Measurements from ENCODE around the gene PRKCB.
"Not testable (repeated sequence)": the region's sequence is repeated elsewhere in the genome, so short reads cannot be mapped to it uniquely, and the experiment has no call there.

PRKCB gene

DNA sequence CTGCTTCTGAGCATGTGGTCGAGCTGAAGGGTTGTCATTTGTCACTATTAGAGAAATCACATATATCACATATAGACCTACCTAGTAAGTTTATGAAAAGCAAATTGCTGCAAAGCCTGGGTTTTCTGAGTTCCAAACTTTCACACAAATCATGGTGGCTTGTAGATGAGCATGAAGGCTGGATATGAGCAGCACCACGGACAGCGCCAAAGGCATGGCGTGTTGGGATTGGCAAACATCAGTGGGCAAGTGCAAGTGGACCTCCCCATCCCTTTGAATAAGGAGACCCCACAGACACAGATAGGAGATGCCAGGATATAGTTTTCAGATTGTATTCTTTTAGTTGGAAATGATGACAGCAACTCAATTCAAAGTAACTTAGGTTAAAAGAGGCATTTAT lies 342.7 kb downstream of the PRKCB start:
- DNase-seq (ENCODE audit: low spot score): no peak

DNA sequence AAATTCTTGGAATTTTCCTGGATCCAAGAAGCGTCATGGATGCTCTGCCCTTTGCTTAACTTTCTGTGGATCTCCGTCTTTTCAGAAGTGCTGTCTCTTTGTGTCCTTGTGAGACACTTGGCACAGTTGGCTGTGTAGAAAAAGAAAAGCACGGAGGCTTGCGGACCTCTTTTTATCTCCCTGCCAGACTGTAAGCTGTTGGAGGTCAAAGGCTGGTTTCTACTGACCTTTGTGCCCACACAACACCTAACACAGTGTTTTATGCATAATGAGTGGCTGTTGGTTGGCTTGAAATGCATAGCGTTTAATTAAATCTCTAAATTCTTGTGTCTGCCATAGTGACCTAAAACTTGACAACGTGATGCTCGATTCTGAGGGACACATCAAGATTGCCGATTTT lies 344.7 kb downstream of the PRKCB start:
- DNase-seq (ENCODE audit: low spot score): no peak

DNA sequence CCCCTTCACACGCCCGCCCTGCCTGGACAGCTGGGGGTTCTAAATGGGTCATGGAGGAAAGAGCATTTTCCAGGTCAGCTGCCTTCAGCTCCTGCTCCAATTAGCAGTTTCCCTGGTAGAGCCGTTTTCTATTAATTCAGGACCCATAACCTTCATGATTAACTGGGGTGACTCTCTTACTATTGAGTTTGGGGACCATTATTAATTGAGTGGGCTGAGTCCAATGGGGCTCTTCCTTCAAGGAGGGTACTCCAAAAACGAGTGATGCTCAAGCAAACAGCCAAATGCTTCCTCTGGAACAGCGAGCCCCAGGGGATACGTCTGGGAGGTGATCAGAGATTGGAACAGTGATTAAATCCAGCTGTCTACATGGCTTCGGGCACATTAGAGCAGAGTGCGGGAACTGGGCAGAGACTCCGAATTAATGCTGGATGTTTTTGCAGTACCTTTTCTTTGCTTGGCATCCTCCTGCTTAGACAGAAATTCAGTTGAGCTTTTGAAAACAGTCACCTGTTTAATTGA lies 352.3 kb downstream of the PRKCB start:
- no peak for DNase-seq (ENCODE audit: low spot score)

DNA sequence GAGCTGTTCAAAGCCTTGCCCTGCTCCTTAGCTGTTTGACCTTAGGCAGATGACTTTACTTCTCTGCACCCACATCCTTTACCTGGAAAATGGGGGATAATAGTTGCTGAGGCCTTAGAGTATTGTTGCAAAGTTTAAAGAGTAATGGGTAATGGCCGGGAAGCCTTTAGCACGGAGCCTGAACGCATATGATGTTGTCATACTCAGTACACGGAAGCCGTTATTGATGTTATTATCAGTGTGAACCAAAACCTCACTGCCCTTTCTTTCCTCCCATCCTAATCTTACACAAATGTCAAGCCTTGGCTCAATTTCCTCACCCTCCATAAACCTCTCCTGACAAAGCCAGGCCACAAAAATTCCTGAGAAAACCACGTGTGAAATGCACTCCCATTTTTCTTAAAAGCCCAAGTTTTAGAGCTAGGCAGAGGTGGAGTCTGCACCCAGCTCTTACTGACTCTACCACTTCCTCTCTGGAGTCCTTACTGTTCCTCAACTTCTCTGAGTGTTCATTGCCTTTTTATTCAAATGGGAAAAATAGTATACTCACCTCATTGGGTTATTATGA lies 353.1 kb downstream of the PRKCB start:
- no peak for DNase-seq (ENCODE audit: low spot score)

DNA sequence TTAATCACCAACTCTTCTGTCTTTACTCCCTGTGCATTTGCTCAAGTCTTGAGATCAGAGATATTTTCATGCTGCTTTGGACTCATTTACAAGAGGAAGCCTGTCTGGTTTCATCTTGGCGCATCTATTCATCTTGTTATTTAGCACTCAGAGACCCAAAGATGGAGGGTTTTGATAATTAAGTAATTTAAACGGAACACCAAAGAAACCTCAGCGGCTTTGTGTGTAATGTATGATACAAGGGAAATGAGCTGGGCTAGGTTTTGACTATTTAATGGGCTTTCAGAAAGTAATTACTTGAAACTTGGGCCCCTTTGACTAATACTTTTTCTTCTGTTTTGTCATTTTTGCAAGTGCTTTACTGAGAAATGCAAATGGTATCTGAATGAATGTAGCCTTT lies 354.2 kb downstream of the PRKCB start:
- no peak for DNase-seq (ENCODE audit: low spot score)

DNA sequence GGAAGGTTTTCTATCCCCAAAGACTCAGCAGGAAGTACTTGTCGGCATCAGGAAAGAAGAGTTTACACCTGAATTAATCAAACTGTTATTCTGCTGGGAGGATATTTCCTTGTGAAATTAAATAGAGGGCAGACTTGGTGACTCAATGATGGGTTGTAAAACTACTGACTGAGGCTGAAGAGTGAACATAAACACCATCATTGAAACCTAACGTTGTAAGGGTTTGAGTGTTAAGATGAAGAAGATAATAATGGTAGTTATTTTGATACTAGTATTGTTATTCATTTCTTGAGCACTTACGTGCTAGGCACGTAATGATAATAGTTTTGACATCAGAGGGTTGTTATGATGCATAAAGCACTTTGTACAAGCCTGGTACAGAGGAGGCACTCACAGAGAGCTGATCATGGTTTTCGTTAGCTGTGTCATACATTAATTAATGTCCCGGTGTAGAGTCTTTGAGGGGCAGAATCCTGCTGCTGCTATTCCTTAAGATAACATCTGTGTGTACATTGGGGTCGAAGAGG lies 356.2 kb downstream of the PRKCB start:
- DNase-seq (ENCODE audit: low spot score): no peak

DNA sequence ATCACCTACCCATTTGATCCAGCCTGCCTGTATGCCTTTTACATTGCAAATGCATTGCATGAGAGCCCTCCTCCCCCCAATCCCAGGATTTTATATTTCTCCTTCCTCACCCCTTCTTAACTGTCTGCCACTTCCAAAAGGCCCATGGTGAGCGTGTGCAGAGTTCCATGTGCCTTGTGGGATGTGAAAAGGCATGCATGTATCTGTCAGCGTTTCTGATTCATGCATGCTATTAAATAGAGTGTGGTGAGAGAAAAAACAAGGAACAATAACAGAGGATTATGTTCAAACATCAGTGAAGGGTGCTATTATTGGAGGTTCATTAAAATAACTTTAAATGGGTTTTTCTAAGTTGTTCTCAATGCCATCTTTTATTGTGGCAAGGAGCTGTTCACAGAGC lies 359.4 kb downstream of the PRKCB start:
- no peak for DNase-seq (ENCODE audit: low spot score)

DNA sequence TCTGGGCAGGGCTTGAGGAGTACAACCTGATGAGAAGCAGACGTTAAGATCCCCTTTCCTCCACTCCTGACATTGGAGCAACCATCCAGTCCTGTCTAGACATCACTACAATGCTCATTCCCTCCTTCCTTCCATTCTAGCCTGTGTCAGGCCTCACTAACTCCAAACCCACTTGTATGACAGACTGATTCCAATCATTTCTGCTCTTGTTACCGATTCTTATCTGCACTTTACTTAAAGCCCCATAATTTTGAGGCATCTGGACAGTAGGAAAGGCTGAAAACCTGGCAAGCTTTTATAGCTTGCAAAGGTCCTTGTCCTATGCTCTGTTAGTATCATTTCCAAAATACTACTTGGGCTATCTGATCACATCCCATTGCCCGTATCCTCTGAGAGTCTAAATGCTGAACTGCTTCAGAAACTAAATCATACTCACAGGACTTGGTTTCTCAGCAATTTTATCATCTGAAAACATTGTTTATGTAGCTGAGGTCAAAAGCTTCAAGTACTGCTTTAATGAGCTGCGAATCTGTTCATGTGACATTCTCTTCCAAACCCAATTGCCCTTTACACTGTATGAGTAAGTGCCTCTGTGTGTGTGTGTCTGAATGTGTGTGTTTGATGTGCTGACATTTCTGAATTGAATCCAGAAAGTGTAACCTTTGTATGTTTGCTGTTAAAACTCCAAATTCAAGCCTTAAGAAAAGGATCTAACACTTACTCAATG lies 363.2 kb downstream of the PRKCB start:
- DNase-seq (ENCODE audit: low spot score): no peak

DNA sequence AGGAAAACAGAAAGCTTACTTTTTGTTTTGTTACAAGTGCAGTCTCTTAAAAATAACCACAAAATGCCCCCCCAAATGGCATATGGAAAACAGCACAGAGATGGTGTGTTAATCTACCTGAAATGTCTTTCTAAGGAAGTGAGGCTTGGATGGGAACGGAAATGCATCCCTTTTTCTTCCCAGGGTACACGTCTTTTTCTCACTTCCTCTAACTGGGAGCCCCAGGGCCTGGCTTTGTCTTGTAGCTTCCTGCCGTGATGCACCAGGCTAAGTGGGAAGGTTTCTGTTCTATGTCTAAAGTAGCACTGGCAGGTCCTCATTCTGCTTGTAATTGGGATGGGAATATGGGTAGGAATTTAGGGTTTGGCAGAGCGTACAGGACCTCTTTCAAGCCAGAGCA lies 367.9 kb downstream of the PRKCB start:
- DNase-seq (ENCODE audit: low spot score): no peak

DNA sequence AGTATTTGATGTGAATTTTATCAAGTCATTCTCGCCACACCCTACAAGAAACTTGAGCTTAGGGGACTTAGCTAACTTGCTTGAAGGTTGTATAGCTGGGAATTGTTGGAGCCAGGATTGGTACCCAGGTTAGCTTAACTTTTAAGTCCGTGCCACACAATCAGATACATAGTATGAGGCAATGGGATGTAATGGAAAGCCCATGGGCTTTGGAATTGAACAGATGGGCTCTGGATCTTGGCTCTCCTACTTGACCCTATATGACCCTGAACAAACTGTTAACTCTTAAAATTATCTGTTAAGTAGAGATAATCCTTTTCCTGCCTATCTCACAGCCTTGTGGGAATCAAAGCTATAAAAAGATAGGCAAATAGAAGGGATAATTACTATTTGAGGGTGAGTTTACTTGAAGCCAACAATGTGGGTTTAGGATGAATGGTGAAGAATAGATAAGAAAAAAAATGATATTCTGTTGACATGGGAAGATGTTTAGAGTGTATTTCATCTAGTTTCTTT lies 368.4 kb downstream of the PRKCB start:
- no peak for DNase-seq (ENCODE audit: low spot score)

DNA sequence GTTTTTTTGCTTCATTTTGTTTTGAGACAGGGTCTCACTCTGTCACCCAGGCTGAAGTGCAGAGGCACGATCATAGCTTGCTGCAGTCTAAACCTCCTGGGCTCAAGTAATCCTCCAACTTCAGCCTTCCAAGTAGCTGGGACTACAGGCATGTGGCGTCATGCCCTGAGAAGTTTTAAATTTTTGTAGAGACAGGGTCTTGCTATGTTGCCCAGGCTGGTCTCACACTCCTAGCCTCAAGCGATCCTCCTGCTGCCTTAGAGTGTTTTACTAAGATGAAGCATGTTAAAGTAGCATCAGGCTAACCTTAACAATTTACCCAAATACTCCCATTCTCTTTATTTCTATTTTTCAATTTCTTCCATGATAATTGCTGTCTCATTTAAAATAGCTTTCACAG lies 371.1 kb downstream of the PRKCB start:
- DNase-seq (ENCODE audit: low spot score): no peak

DNA sequence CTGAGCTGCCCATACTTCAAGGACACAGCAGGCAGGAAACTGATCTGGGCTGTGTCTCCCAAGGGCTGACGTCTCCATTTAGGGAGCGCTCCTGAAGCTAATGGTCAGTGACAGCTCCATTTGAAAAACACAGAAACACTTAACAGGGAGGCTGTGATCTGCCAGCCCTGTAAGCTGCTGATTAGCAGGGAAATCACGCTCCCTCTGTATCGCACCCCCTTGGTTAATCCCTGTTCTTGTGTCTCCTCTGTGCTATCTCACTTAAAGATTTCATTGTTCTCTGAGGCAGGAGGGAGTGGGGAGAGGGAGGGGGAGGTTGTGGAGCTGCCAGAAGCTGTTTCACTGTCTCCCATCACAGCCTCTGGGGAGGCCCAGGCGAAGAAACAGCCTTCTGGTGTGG lies 372.9 kb downstream of the PRKCB start:
- DNase-seq (ENCODE audit: low spot score): no peak

DNA sequence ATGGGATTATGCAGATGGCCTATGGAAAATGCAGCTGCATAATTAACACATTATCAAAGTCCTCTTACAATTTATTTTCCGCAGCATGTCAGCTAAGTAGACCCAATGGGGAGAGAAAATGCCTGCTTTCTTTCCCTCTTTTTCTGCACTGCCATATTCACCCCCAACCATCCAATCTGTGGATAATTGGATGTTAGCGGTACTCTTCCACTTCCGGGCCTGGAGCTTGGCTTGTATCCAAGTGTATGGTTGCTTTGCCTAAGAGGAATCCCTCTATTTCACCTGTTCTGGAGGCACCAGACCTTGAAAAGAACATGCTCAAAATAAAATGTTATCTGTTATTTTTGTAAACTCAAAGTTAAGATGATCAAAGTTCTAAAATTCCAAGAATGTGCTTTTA lies 379.2 kb downstream of the PRKCB start:
- no peak for DNase-seq (ENCODE audit: low spot score)

DNA sequence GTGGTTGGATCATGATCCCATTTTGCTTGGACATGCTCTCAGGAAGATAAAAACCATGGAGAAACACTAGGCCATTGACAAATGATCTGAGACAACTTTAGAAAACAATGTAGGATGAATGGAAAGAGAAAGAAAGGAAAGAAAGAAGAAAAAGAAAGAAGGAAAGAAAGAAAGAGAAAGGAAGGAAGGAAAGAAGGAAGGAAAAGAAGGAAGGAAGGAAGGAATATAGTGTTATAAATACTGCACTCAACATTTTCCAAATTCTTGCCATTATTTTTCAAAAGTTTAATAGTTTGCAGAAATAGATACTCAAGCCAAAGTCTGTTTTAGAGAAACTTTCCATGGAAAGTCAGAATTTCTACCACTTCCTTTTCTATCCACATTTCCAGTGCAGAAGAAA lies 381.2 kb downstream of the PRKCB start:
- no peak for DNase-seq (ENCODE audit: low spot score)

DNA sequence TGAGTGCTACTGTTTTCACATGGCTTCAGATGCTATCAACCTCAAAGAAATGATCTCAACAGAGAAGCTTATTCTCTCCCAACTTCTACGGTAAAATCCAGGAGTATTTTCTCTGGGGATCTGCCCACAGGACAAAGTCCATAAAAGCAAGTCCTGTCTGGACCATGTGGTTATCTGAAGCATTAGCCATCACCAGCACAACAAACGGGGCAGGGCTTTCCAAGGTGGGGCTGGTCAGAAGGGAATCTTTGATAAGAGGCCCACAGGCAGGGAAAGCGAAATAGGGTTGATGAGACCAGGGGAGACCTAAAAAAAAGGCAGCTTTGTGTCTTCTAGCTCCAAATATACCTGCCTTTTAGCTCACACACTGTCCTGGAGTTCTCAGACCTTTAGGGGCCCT lies 381.7 kb downstream of the PRKCB start:
- no peak for DNase-seq (ENCODE audit: low spot score)

DNA sequence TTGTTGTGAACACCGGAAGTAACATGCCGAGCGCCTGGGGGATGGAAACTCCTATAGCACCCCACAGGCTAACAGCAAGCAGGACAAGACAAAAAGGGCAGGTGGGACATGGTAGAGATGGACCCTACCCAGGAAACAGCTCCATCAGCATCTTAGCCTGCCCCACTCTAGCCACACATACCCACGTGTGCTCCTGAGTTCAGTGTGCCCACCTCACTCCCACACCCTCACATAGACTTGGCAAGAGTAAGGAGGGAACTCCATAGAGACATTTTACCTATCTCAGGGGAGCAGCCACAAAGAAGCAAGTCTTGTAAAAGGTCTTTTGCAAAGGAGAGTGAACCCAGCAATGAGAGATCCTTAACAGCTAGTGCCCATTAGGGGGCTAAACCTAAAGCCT lies 382.5 kb downstream of the PRKCB start:
- no peak for DNase-seq (ENCODE audit: low spot score)

DNA sequence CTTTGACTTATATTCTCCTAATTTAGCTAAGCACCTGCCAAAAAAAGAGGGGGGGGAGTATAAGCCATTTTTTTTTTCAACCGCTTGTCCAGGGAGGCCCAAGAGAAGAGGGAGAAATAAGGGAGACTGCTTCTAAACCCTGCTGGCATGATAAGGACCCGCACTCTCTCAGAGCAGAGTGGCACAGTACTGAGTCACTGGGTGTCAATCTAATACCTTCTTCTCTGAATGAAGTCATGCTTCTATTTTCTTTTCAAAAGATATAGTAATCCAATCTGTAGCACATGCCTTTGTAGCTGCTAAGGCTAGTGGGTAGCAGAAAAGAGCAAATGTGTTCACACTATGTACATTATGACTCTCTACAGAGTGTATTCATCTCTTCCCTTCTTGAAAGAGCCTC lies 385.4 kb downstream of the PRKCB start:
- no peak for DNase-seq (ENCODE audit: low spot score)

DNA sequence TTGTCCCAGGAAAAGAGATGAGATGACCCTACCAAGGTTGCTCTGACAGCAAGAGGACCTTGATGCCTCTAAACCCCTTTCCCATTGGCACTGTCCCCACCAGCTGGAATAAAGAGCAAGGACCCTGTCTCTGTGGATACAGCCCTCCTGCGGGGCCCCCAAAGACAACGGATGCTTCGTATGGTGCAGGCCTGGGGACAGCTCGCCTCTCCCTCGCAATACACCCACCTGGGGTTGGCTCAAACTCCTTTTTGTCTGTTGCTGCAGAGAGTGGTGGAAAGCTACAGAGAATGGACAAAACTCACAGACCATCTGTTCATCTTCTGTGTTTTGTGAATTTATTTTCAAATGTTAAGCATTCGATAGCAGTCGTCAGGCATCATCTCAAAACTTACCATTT lies 392.7 kb downstream of the PRKCB start:
- DNase-seq (ENCODE audit: low spot score): no peak

DNA sequence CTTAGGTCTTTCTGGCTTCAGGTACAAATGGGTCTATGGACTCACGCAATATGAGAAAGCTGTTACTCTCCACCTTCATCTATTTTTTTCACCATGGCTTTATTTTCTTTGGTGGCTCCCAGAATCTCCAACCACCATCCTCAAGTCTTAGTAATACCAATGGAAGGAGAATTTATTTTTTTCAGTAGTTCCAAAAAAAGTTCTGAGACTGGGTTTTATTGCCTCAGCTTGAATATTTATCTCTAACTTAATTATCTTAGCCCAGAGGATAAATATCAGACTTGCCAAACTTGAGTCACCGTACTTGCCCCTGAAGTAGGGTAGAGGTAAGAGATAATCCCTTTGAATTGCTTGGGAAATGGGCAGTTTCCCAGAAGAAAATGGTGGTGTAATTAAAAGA lies 397.2 kb downstream of the PRKCB start:
- DNase-seq (ENCODE audit: low spot score): no peak

DNA sequence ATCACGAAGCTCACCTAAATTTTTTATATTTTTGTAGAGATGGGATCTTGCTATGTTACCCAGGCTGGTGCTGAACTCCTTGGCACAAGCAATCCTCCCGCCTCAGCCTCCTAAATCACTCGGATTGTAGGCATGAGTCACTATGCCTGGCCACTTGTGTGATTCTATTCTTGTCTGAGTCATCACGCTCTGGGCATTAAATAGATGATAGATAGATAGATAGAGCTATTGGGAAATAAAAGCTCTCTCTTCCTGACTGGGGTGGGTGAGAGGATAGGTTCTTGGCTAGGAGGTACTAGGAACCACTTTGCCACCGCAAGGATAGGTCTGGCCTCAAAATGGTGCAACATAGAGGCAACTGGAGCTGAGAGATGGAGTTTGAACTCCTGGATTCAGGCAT lies 399.0 kb downstream of the PRKCB start:
- no peak for DNase-seq (ENCODE audit: low spot score)

DNA sequence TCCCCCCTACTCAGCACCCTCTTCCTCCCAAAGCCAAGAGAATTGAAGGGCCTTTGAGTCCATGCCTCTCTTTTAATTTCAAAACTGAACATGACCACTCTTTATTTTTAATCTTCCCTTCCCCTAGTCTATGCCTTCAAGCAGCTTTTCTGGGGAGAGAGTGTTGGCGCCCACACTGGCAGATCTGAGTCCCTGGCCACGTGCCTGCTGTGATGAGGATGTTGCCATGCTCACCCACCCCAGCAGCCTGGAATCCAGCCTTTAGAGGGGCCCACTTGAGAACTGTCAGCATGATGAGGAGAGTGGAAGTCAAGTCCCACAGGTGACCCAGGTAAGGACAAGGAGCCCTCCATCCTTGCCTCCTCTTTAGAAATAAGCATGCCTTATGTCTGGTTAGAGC lies 400.0 kb downstream of the PRKCB start:
- no peak for DNase-seq (ENCODE audit: low spot score)

DNA sequence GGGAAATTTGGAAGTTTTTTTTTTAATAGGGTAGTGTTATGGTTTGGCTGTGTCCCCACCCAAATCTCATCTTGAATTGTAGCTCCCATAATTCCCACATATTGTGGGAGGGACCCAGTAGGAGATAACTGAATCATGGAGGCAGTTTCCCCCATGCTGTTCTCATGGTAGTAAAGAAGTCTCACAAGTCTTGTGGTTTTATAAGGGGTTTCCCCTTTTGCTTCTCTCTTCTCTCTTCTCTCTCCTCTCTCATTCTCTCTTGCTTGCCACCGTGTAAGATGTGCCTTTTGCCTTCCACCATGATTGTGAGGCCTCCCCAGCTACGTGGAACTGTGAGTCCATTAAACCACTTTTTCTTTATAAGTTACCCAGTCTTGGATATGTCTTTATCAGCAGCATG lies 403.1 kb downstream of the PRKCB start:
- not testable (repeated sequence) for DNase-seq (ENCODE audit: low spot score)

DNA sequence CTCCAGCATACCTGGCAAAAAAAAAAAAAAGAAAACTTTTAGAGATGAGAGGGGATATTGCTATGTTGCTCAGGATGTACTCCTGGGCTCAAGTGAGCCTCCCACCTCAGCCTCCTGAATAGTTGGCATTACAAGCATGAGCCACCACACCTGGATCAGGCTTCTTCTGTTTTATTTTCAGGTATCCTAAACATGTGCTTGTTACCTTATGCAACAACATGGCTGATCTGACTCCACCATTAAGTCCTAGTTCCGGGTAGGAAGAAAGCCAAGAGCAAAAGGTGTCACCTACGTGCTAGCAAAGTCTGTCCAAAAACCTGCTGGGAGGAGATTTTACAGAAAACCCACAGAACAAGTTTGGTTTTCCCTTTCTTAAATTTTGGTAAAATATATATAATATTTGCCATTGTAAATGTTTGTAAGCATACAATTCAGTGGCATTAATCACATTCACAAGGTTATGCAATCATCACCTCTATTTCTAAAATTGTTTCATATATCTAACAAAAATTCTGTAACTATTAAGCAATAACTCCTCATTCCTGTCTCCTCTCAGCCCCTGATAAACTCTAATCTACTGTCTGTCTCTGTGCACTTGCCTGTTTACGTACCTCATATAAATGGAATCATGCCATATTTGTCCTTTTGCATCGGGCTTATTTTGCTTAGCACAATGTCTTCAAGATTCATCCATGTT lies 411.3 kb downstream of the PRKCB start:
- DNase-seq (ENCODE audit: low spot score): no peak

Measured in CD4-positive, alpha-beta T cell treated with Interleukin-15 for 4 hours (primary cell).